AG09309 (cell line): Measurements from ENCODE around the gene UNKL.

Experiments used
- DNase-seq: peaks from one replicate; pipeline ENCODE4 v3.0.0-alpha.2; 2010; ENCODE audit warnings: low read depth
- H3K4me3 ChIP-seq: 2 replicates; pipeline ENCODE4 v1.5.1; 2011; ENCODE audit warnings: mild to moderate bottlenecking, low read depth, low read length, moderate library complexity; ENCODE audit not compliant: control insufficient read depth
- TF ChIP-seq, protein P1 (sequence below): IDR thresholded peaks from 2 replicates; pipeline ENCODE4 v1.5.1; 2011; ENCODE audit warnings: mild to moderate bottlenecking, low read depth, low read length, inconsistent platforms; ENCODE audit not compliant: insufficient read depth, control insufficient read depth; ENCODE audit errors: missing control alignments

The UNKL gene

DNA sequence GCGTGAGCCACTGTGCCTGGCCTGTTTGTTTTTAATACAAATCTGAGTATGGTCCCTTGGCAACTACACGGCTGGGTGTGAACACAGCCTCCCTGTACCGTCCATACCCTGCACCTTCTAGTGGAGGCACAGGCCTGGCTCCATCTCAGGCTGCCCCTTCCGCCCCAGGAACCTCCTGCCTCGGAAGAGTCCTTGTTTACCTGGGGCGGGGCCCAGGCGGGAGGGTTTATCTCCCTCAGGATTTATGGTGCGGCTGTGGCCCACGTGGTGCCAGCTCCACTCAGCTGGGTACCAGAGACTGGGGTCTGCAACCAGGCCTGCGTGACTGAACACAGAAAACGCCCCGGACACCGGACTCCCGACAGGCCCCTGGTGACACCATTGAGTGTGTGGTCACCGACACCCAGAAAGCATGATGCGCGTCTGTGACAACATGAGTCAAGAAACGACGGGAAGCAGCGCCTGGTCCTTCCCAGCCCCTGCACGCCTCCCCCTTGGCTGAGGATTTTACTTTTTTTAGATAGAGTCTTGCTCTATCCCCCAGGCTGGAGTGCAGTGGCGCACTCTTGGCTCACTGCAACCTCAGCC, 19.0 kb downstream of the UNKL start:
- no peak for DNase-seq
- TF ChIP-seq, protein P1, sequence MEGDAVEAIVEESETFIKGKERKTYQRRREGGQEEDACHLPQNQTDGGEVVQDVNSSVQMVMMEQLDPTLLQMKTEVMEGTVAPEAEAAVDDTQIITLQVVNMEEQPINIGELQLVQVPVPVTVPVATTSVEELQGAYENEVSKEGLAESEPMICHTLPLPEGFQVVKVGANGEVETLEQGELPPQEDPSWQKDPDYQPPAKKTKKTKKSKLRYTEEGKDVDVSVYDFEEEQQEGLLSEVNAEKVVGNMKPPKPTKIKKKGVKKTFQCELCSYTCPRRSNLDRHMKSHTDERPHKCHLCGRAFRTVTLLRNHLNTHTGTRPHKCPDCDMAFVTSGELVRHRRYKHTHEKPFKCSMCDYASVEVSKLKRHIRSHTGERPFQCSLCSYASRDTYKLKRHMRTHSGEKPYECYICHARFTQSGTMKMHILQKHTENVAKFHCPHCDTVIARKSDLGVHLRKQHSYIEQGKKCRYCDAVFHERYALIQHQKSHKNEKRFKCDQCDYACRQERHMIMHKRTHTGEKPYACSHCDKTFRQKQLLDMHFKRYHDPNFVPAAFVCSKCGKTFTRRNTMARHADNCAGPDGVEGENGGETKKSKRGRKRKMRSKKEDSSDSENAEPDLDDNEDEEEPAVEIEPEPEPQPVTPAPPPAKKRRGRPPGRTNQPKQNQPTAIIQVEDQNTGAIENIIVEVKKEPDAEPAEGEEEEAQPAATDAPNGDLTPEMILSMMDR, result no peak
- no peak overlapping the region for H3K4me3 ChIP-seq

- TF ChIP-seq, protein P1, result no peak
- no peak overlapping the region for H3K4me3 ChIP-seq
- no peak for DNase-seq
These were observed 20.0 kb downstream of the UNKL start for GRCh38 chr16:1394367-1394951.

GRCh38 chr16:1393613-1394176, 20.8 kb downstream of the UNKL start:
- H3K4me3 ChIP-seq, result no peak overlapping the region
- TF ChIP-seq, protein P1, result no peak
- DNase-seq, result no peak

GRCh38 chr16:1392826-1393225, 21.7 kb downstream of the UNKL start:
- no peak for DNase-seq
- TF ChIP-seq, protein P1, result no peak
- H3K4me3 ChIP-seq, result no peak overlapping the region

DNA sequence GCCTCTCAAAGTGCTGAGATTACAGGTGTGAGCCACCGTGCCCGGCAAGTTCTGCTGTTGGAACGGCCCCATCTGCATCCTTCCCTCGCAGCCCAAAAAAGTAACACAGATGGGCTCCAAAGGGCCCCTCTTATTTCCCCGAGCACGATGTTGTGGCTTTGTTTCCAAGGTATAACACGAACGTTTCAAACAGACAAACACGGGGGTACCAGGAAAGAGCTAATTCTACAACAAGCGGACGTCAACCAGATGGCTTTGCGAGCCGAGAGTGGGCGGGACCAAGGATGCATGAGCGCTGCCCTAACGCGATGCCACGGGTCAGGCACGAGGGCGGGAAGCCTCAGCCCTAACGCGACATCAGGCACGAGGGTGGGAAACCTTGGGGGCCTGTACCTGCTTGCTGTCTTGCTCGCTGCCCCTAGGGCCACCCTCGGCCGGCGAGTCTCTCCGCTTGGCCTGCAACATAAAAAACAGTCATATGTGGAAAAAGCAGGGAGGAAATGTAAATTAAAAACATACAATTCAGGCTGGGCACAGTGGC, 24.2 kb downstream of the UNKL start:
- H3K4me3 ChIP-seq, result no peak overlapping the region
- no peak for DNase-seq
- TF ChIP-seq, protein P1, result no peak

GRCh38 chr16:1389762-1390161, 24.7 kb downstream of the UNKL start:
- DNase-seq, result no peak
- H3K4me3 ChIP-seq, result no peak overlapping the region
- TF ChIP-seq, protein P1, result no peak

DNA sequence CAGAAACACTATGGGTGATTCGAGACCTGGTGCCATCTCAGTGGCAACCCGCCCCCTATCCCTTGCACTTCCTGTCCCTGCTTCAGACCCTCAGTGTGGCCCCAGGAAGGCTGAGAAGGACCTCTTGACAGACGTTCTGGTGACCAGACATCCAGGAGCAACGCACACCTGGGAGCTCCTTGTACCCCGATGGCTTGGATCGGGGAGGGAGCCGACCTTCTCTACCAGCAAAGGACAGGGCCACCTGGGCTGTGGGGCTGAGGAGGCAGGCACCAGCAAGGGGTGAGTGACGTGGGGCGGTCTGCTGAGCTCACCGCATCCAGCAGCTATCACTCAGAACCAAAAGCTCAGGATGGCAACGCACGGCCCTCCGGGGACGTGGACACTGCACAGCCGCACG, 27.2 kb downstream of the UNKL start:
- no peak for DNase-seq
- H3K4me3 ChIP-seq, result no peak overlapping the region
- TF ChIP-seq, protein P1, result no peak
